Stimulated activated naive CD8-positive, alpha-beta T cell treated with anti-CD3 and anti-CD28 coated beads, Interleukin-15, Interleukin-2, amounts not matched to agents 100 ng/mL and 50 ng/mL, for 24 hours (primary cell): ENCODE data around the gene MST1.

ENCODE experiments used
- H3K27ac Mint-ChIP-seq: one replicate; pipeline ENCODE4 v1.8.0; 2021; ENCODE audit warnings: mild to moderate bottlenecking, mixed read lengths
- H3K27me3 Mint-ChIP-seq: one replicate; pipeline ENCODE4 v1.8.0; 2021; ENCODE audit warnings: mixed read lengths
- H3K36me3 Mint-ChIP-seq: one replicate; pipeline ENCODE4 v1.8.0; 2021; ENCODE audit warnings: low read depth, mixed read lengths
- H3K4me1 Mint-ChIP-seq: one replicate; pipeline ENCODE4 v1.8.0; 2021; ENCODE audit warnings: low read depth, mixed read lengths
- H3K4me3 Mint-ChIP-seq: one replicate; pipeline ENCODE4 v1.8.0; 2021; ENCODE audit warnings: mild to moderate bottlenecking, mixed read lengths
- H3K9me3 Mint-ChIP-seq: one replicate; pipeline ENCODE4 v1.8.0; 2021; ENCODE audit warnings: mixed read lengths

The MST1 gene

GRCh38 chr3:49634736-49635135, 54.5 kb downstream of the MST1 start:
- H3K27me3 Mint-ChIP-seq, result peaks cover 8% of the 10 kb centered on the region
- H3K36me3 Mint-ChIP-seq, result no peaks in the 10 kb centered on the region
- no peak overlapping the region for H3K27ac Mint-ChIP-seq
- no peak overlapping the region for H3K4me3 Mint-ChIP-seq
- no peaks in the 10 kb centered on the region for H3K9me3 Mint-ChIP-seq
- no peaks in the 10 kb centered on the region for H3K4me1 Mint-ChIP-seq
